Fibroblast of lung (primary cell): ENCODE data around the gene STAC. TPM values are rescaled to one million over a fixed set of nuclear protein-coding genes. Genes with fewer than 3 reads are reported as not detected.

Source experiments
- DNase-seq, 2 donors: peaks; one replicate each; pipeline versions ENCODE4 v3.0.0 to v3.0.0-alpha.2; 2010; ENCODE audit warnings: low read depth in 2 of 2
- H2AFZ ChIP-seq: 2 replicates; pipeline ENCODE4 v1.5.1; 2012; ENCODE audit warnings: low read length, control low read depth, inconsistent platforms
- H3K27ac ChIP-seq: 2 replicates; pipeline ENCODE4 v1.5.1; 2011; ENCODE audit warnings: low read length, control low read depth; ENCODE audit not compliant: insufficient read depth
- H3K27me3 ChIP-seq: 2 replicates; pipeline ENCODE4 v1.5.1; 2011; ENCODE audit warnings: mild to moderate bottlenecking, low read length; ENCODE audit not compliant: control insufficient read depth, insufficient read depth
- H3K36me3 ChIP-seq: 2 replicates; pipeline ENCODE4 v1.5.1; 2011; ENCODE audit warnings: low read length; ENCODE audit not compliant: control insufficient read depth, insufficient read depth
- H3K4me1 ChIP-seq: 2 replicates; pipeline ENCODE4 v1.5.1; 2011; ENCODE audit warnings: low read length; ENCODE audit not compliant: control insufficient read depth, insufficient read depth; ENCODE audit errors: extremely low read depth
- H3K4me2 ChIP-seq: 2 replicates; pipeline ENCODE4 v1.5.1; 2011; ENCODE audit warnings: low read length, control low read depth; ENCODE audit not compliant: insufficient read depth; ENCODE audit errors: extremely low read depth
- H3K4me3 ChIP-seq, 4 experiments: fragments of 200-600 bp in 1 of 4; sonication (generic) in 1 of 4; replicated peaks in 1 of 4; 2 replicates each; pipeline ENCODE4 v1.5.1; 2011 to 2016; ENCODE audit warnings: low read length in 4 of 4, low read depth in 3 of 4, mild to moderate bottlenecking in 3 of 4, control low read depth in 2 of 4, inconsistent platforms in 1 of 4, mixed read lengths in 1 of 4; ENCODE audit not compliant: insufficient read depth in 1 of 4; ENCODE audit errors: control extremely low read depth in 1 of 4
- H3K79me2 ChIP-seq: 2 replicates; pipeline ENCODE4 v1.5.1; 2012; ENCODE audit warnings: mild to moderate bottlenecking, low read length, inconsistent platforms; ENCODE audit not compliant: control insufficient read depth, insufficient read depth
- H3K9ac ChIP-seq: 2 replicates; pipeline ENCODE4 v1.5.1; 2011; ENCODE audit warnings: mild to moderate bottlenecking, low read length, control low read depth; ENCODE audit not compliant: insufficient read depth
- H3K9me3 ChIP-seq: 2 replicates; pipeline ENCODE4 v1.5.1; 2012; ENCODE audit warnings: low read depth, low read length; ENCODE audit not compliant: control insufficient read depth, insufficient read depth
- H4K20me1 ChIP-seq: 2 replicates; pipeline ENCODE4 v1.5.1; 2011; ENCODE audit warnings: low read length; ENCODE audit not compliant: control insufficient read depth, insufficient read depth; ENCODE audit errors: extremely low read depth
- EZH2 ChIP-seq: IDR thresholded peaks from 2 replicates; pipeline ENCODE4 v1.5.1; 2012; ENCODE audit warnings: low read length, control low read depth, mild to moderate bottlenecking; ENCODE audit errors: missing control alignments
- polyA plus RNA-seq, 2 donors: library from polyadenylated mRNA; depleted of rRNA in 1 of 2; stranded (reverse) in 1 of 2; unstranded in 1 of 2; fragments of >200 nt; gene quantifications; 2 replicates each; pipeline ENCODE4 v1.2.1, GENCODE V29; 2011 to 2012; ENCODE audit warnings: missing spikeins in 1 of 2
- total RNA-seq: library from RNA; depleted of rRNA; stranded (reverse); fragments of >200 nt; gene quantifications from 2 replicates; pipeline ENCODE4 v1.2.1, GENCODE V29; 2014
- TF ChIP-seq, protein P1 (sequence below), 2 donors: IDR thresholded peaks in 1 of 2; conservative IDR thresholded peaks in 1 of 2; 1 replicate in 1 of 2; 2 replicates in 1 of 2; pipeline ENCODE4 v1.5.1; 2011 to 2012; ENCODE audit warnings: low read length in 2 of 2, control low read depth in 1 of 2, inconsistent platforms in 1 of 2, low read depth in 1 of 2, mild to moderate bottlenecking in 1 of 2

The STAC gene
- total and polyA plus RNA-seq, 2 donors (not counting 1 experiment from before 2014, with no cell fraction given): 6.8 to 7.4 TPM

DNA sequence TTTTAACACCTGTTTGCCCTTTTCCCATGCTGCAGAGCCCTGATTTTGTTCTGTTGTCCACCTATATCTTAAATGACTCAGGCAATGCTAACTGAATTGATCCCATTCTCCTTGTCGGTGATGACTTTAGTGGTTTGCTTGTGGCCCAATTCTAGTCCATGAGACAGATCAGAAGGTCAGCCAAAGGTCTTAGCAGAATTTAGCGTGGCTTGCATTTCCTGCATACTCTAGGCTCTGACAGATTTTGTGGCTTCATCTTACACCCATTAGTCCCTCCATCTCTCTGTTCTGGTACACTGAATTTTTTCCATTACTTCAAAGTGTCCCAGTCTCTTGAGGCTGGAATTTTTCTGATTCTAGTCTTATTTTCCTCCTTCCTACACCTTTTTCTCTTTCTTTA, 161.9 kb downstream of the STAC start:
- Histone ChIP-seq H3K9ac (no peak overlapping the region), H3K4me1 (no peaks in the 10 kb centered on the region), H3K27ac (no peak overlapping the region), H3K36me3 (no peaks in the 10 kb centered on the region), H3K9me3 (no peaks in the 10 kb centered on the region), H3K79me2 (no peaks in the 10 kb centered on the region), H3K4me3 (no peak overlapping the region), H3K27me3 (no peaks in the 10 kb centered on the region), H2AFZ (no peak overlapping the region), H3K4me2 (no peak overlapping the region), H4K20me1 (no peaks in the 10 kb centered on the region)
- DNase-seq: peak; percentile 0 to 84
- TF ChIP-seq, protein P1, sequence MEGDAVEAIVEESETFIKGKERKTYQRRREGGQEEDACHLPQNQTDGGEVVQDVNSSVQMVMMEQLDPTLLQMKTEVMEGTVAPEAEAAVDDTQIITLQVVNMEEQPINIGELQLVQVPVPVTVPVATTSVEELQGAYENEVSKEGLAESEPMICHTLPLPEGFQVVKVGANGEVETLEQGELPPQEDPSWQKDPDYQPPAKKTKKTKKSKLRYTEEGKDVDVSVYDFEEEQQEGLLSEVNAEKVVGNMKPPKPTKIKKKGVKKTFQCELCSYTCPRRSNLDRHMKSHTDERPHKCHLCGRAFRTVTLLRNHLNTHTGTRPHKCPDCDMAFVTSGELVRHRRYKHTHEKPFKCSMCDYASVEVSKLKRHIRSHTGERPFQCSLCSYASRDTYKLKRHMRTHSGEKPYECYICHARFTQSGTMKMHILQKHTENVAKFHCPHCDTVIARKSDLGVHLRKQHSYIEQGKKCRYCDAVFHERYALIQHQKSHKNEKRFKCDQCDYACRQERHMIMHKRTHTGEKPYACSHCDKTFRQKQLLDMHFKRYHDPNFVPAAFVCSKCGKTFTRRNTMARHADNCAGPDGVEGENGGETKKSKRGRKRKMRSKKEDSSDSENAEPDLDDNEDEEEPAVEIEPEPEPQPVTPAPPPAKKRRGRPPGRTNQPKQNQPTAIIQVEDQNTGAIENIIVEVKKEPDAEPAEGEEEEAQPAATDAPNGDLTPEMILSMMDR (conservative IDR thresholded peaks at IDR 0.05 in 1 of 2, IDR thresholded peaks at IDR 0.05 in 1 of 2; ENCODE audit: low read depth in 1 of 2, low read length in 2 of 2): no peak
- TF ChIP-seq EZH2: no peak

DNA sequence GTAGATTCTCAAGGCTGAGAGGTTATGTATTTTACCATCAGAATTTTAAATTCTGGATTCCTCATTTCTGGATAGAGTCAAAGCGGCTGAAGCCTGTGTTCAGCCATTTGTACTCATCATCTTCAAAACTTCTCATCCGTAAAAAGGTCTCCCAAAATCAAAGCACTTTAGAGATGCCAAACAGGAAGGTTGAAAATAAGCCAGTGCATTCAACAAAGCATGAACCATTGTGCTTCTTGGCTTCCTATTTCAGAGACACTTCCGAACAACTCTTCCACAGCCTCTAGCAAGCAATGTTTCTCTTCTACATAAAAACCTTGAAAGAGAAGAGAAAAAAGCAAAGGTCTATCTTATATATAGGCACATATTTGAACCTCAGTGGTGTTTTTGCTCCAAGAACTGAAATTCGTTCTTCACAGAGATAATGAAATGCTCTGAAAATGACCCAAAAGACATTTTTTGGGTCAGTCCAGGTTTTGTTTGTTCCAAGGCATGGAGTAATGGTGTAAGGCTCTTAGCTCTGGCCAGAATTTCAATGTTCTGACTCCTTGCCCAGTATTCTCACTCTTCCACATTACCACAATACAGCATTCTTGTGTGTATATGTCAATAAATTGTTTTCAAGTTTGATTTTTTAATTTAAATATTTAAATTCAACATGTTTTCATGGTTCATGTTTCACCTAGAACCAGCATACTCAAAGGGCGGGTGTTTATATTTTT, 163.1 kb downstream of the STAC start:
- TF ChIP-seq, protein P1 (conservative IDR thresholded peaks at IDR 0.05 in 1 of 2, IDR thresholded peaks at IDR 0.05 in 1 of 2; ENCODE audit: low read depth in 1 of 2, low read length in 2 of 2): no peak
- TF ChIP-seq EZH2: no peak
- Histone ChIP-seq H3K27ac (no peak overlapping the region), H3K4me3 (no peak overlapping the region), H3K9me3 (no peaks in the 10 kb centered on the region), H3K4me1 (no peaks in the 10 kb centered on the region), H3K4me2 (no peak overlapping the region), H2AFZ (no peak overlapping the region), H3K27me3 (no peaks in the 10 kb centered on the region), H3K79me2 (no peaks in the 10 kb centered on the region), H4K20me1 (no peaks in the 10 kb centered on the region), H3K9ac (no peak overlapping the region), H3K36me3 (no peaks in the 10 kb centered on the region)
- DNase-seq: peak in 1 of 2 donors; percentile 36

DNA sequence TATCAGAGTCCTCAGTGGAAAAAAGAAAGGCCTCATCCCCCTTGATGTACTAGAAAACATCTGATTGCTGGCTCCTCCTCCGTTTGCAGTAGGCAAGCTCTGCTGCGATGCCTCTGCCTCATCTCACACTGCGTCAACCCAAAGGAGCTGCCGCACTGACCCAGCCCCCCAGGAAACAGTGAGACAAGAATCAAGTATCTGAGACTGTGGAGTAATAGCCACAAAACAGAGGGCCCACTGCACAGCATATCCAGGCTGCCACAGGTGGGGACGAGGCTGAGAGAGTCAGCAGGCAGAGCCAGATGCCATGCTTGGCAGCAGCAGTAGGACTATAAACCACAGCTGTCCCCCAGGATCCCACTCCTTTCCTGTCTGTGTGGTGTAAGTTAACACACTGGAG, 165.9 kb downstream of the STAC start:
- no peak for TF ChIP-seq EZH2
- TF ChIP-seq, protein P1 (conservative IDR thresholded peaks at IDR 0.05 in 1 of 2, IDR thresholded peaks at IDR 0.05 in 1 of 2; ENCODE audit: low read depth in 1 of 2, low read length in 2 of 2): no peak
- H3K36me3 ChIP-seq: no peaks in the 10 kb centered on the region
- H4K20me1 ChIP-seq: no peaks in the 10 kb centered on the region
- peak in 1 of 2 donors; percentile 16 for DNase-seq
- no peak overlapping the region for H3K27ac ChIP-seq
- H3K4me3 ChIP-seq: no peak overlapping the region
- H3K4me1 ChIP-seq: no peaks in the 10 kb centered on the region
- no peaks in the 10 kb centered on the region for H3K27me3 ChIP-seq
- H3K4me2 ChIP-seq: no peak overlapping the region
- no peak overlapping the region for H2AFZ ChIP-seq
- H3K79me2 ChIP-seq: no peaks in the 10 kb centered on the region
- no peak overlapping the region for H3K9ac ChIP-seq
- H3K9me3 ChIP-seq: no peaks in the 10 kb centered on the region
